GM13976 (cell line): ENCODE measurements around the gene L2HGDH.

Source experiments
- DNase-seq: peaks from one replicate; pipeline ENCODE4 v3.0.0; 2012; ENCODE audit warnings: low spot score
- CTCF ChIP-seq: IDR thresholded peaks from 2 replicates; pipeline ENCODE4 v1.5.1; 2012; ENCODE audit warnings: borderline replicate concordance, mild to moderate bottlenecking; ENCODE audit not compliant: insufficient read depth; ENCODE audit errors: extremely low read depth, missing control alignments, control extremely low read depth
- in situ Hi-C: fragments of 300-500 bp; cut with MboI; formaldehyde crosslinking; loops from one replicate; pipeline ENCODE4 v1.12.0; 2022; ENCODE audit warnings: low sequenced_read_pairs, mixed read lengths, inconsistent platforms; ENCODE audit not compliant: unreplicated experiment

Gene L2HGDH

DNA sequence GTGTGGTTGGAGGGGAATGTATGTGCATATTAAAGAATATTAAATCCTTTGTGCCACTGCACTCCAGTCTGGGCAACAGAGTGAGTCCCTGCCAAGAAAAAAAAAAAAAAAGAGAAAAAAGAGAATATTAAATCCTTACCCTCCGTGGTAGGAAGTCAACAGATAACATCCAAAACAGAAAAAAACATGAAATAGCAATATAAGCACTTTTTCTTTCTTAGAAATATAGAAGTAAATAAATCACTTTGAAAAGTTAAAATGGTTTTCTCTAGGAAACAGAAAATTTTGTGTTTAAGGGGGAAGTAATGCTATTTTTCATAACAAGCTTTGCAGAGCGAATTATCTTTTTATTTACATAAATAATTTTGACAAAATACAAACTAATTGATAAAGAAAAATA lies 98.2 kb downstream of the L2HGDH start:
- no peak for TF ChIP-seq CTCF
- in situ Hi-C loops: no loop called here
- no peak for DNase-seq

GRCh38 chr14:50212726-50213125 lies 99.3 kb downstream of the L2HGDH start:
- DNase-seq: no peak
- TF ChIP-seq CTCF: no peak
- in situ Hi-C loops: no loop called here

DNA sequence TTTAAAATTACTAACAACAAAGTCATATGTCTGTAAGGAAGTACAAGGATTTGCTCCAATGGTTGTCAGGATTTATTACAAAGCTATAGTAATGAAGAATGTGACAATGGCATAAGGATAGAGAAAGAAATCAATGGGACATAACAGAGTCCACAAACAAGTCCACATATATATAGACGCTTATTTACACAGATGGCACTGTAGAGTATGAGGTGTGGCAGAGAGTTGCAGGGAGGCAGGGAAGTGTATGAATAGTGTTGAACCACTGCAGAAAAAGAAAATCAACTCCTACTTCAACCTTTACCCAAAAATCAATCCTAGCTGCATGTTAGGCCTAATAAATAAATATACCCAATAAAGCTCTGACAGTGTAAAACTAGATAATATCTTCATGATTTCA lies 102.0 kb downstream of the L2HGDH start:
- in situ Hi-C loops: no loop called here
- TF ChIP-seq CTCF: no peak
- no peak for DNase-seq

GRCh38 chr14:50198499-50198898 lies 113.5 kb downstream of the L2HGDH start:
- in situ Hi-C loops: no loop called here
- no peak for TF ChIP-seq CTCF
- no peak for DNase-seq

GRCh38 chr14:50191499-50191898 lies 120.5 kb downstream of the L2HGDH start:
- no peak for TF ChIP-seq CTCF
- DNase-seq: no peak
- in situ Hi-C loops: no loop called here
